Memory B cell (primary cell): ENCODE measurements around the gene RANBP9.
A peak's percentile ranks its signal among the peaks of the same experiment; 100 is the strongest.

Source experiments
- ATAC-seq: fragments of 150-1000 bp; cut with Tn5 transposase; 2 replicates; pipeline ENCODE4 v1.10.0; 2021; ENCODE audit warnings: low read depth, mild to moderate bottlenecking, moderate library complexity
- DNase-seq, 2 donors: peaks; one replicate each; pipeline ENCODE4 v3.0.0; 2022; ENCODE audit warnings: low spot score in 2 of 2
- H3K27ac Mint-ChIP-seq: one replicate; pipeline ENCODE4 v1.8.0; 2022; ENCODE audit warnings: mild to moderate bottlenecking, moderate library complexity, mixed read lengths
- H3K27me3 Mint-ChIP-seq: one replicate; pipeline ENCODE4 v1.8.0; 2022; ENCODE audit warnings: mixed read lengths
- H3K36me3 Mint-ChIP-seq: one replicate; pipeline ENCODE4 v1.8.0; 2022; ENCODE audit warnings: mild to moderate bottlenecking, mixed read lengths
- H3K4me1 Mint-ChIP-seq: one replicate; pipeline ENCODE4 v1.8.0; 2022; ENCODE audit warnings: mixed read lengths
- H3K4me3 Mint-ChIP-seq: one replicate; pipeline ENCODE4 v1.8.0; 2022; ENCODE audit warnings: mild to moderate bottlenecking, moderate library complexity, mixed read lengths
- H3K9me3 Mint-ChIP-seq: one replicate; pipeline ENCODE4 v1.8.0; 2022; ENCODE audit warnings: mixed read lengths

RANBP9 gene

DNA sequence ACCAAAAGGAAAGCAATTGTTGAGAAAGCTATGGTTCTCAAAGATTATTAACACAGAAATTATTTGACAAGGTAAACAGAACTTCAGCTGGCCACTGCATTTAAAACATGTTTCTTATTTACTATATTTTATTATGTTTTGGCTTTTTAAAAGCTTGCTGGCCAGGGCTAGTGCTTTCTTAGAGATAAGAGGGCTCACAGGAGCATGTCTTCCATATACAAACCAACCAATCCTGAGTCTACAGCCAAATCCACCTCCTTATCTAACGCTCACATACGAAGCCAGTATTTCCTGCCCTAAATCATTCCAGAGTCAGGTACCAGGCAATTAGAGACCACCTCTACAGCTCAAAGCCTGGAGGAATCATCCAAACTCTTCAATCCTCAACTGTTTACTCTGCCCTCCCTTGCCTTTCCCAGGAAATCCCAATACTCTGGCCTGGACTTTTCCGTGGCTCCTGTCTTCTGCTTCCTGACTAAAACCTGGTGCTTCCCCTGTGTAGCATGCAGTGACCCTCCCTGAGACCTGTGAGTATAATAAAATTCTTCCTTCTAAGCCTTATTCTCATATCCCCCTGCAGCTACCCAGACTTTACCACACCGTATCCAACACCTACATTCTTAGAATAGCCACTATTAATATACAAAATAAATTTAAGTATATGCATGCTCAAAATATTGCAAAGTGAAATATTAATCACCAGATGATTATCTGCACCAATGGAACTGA lies 33.2 kb downstream of the RANBP9 start:
- peaks cover 34% of the 10 kb centered on the region for H3K36me3 Mint-ChIP-seq
- DNase-seq (no peak), ATAC-seq (no peak)
- no peaks in the 10 kb centered on the region for H3K27me3 Mint-ChIP-seq
- no peak overlapping the region for H3K4me3 Mint-ChIP-seq
- peaks cover 14% of the 10 kb centered on the region for H3K9me3 Mint-ChIP-seq
- peak overlapping the region; percentile 32 for H3K27ac Mint-ChIP-seq
- H3K4me1 Mint-ChIP-seq: peaks cover 24% of the 10 kb centered on the region

GRCh38 chr6:13677878-13678254 lies 33.8 kb downstream of the RANBP9 start:
- Mint-ChIP-seq H3K4me3 (no peak overlapping the region), H3K4me1 (peaks cover 26% of the 10 kb centered on the region), H3K9me3 (peaks cover 14% of the 10 kb centered on the region), H3K27me3 (no peaks in the 10 kb centered on the region), H3K27ac (no peak overlapping the region), H3K36me3 (peaks cover 35% of the 10 kb centered on the region)
- ATAC-seq: no peak
- no peak for DNase-seq

DNA sequence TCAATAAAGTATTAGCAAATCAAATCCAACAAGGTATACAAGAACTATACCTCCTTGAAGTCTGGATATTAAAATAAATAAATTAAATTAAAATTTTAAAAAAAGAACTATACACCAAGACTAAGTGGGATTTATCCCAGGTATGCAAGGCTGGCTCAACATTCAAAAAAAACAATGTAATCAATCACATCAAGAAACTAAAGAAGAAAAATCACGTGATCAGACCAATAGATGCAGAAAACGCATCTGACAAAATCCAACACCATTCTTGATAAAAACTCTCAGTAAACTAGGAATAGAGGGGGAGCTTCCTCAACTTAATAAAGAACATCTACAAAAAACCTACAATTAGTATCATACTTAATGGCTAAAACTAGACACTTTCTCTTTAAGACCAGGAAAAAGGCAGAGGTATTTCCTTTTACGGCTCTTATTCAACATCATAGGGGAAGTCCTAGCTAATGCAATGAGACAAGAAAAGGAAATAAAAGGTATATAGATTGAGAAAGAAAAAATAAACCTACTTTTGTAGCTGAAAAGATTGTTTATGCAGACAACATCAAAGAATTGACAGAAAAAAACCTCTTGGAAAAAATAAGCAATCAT lies 35.0 kb downstream of the RANBP9 start:
- peaks cover 14% of the 10 kb centered on the region for H3K9me3 Mint-ChIP-seq
- no peak for DNase-seq
- peaks cover 37% of the 10 kb centered on the region for H3K36me3 Mint-ChIP-seq
- no peak overlapping the region for H3K27ac Mint-ChIP-seq
- no peaks in the 10 kb centered on the region for H3K27me3 Mint-ChIP-seq
- no peak overlapping the region for H3K4me3 Mint-ChIP-seq
- peaks cover 35% of the 10 kb centered on the region for H3K4me1 Mint-ChIP-seq
- ATAC-seq: no peak

GRCh38 chr6:13674533-13675190 lies 37.0 kb downstream of the RANBP9 start:
- no peaks in the 10 kb centered on the region for H3K27me3 Mint-ChIP-seq
- peak overlapping the region; percentile 20 for H3K27ac Mint-ChIP-seq
- no peak for DNase-seq
- no peak overlapping the region for H3K4me3 Mint-ChIP-seq
- H3K36me3 Mint-ChIP-seq: peaks cover 24% of the 10 kb centered on the region
- H3K4me1 Mint-ChIP-seq: peaks cover 27% of the 10 kb centered on the region
- H3K9me3 Mint-ChIP-seq: peaks cover 13% of the 10 kb centered on the region
- no peak for ATAC-seq

GRCh38 chr6:13673825-13674444 lies 37.7 kb downstream of the RANBP9 start:
- Mint-ChIP-seq H3K4me3 (no peak overlapping the region), H3K27ac (peak overlapping the region; percentile 14), H3K27me3 (no peaks in the 10 kb centered on the region), H3K36me3 (peaks cover 23% of the 10 kb centered on the region), H3K9me3 (peaks cover 13% of the 10 kb centered on the region), H3K4me1 (peaks cover 26% of the 10 kb centered on the region)
- no peak for ATAC-seq
- DNase-seq: no peak

DNA sequence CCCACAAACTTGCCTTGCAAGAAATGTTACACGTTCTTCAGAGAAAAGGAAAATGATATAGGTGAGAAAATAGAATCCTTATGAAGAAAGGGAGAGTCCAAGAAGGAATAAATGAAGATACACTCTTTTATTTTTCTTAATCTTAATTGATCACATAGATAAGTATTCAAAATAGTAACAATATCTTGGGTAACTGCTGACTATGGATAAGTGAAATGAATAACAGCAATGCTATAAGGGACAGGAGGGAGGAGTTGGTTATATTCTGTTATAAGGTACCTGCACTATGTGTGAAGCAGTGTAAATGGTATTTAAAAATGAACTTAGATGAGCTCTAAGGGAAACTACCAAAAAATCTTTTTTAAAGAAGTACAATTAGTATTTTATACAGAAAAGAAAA lies 38.3 kb downstream of the RANBP9 start:
- DNase-seq: no peak
- Mint-ChIP-seq H3K27ac (peak overlapping the region; percentile 14), H3K36me3 (peaks cover 19% of the 10 kb centered on the region), H3K4me1 (peaks cover 24% of the 10 kb centered on the region), H3K4me3 (no peak overlapping the region), H3K27me3 (no peaks in the 10 kb centered on the region), H3K9me3 (peaks cover 11% of the 10 kb centered on the region)
- no peak for ATAC-seq

- Mint-ChIP-seq H3K36me3 (peaks cover 17% of the 10 kb centered on the region), H3K27me3 (no peaks in the 10 kb centered on the region), H3K4me3 (no peak overlapping the region), H3K4me1 (peaks cover 24% of the 10 kb centered on the region), H3K27ac (peak overlapping the region; percentile 14), H3K9me3 (peaks cover 11% of the 10 kb centered on the region)
- DNase-seq (no peak), ATAC-seq (no peak)
These were observed 38.7 kb downstream of the RANBP9 start for GRCh38 chr6:13672904-13673303.

GRCh38 chr6:13671548-13672127 lies 40.0 kb downstream of the RANBP9 start:
- ATAC-seq: no peak

GRCh38 chr6:13669476-13669875 lies 42.2 kb downstream of the RANBP9 start:
- ATAC-seq (no peak), DNase-seq (no peak)
- H3K9me3 Mint-ChIP-seq: no peaks in the 10 kb centered on the region
- H3K27me3 Mint-ChIP-seq: no peaks in the 10 kb centered on the region
- H3K4me1 Mint-ChIP-seq: peaks cover 32% of the 10 kb centered on the region
- H3K4me3 Mint-ChIP-seq: no peak overlapping the region
- H3K27ac Mint-ChIP-seq: no peak overlapping the region
- peaks cover 6% of the 10 kb centered on the region for H3K36me3 Mint-ChIP-seq

More at GRCh38 chr6:13671548-13672127, 40.0 kb downstream of the RANBP9 start:
- H3K9me3 Mint-ChIP-seq: peaks cover 7% of the 10 kb centered on the region
- peaks cover 14% of the 10 kb centered on the region for H3K36me3 Mint-ChIP-seq
- no peak overlapping the region for H3K4me3 Mint-ChIP-seq
- no peak for DNase-seq
- no peaks in the 10 kb centered on the region for H3K27me3 Mint-ChIP-seq
- no peak overlapping the region for H3K27ac Mint-ChIP-seq
- peaks cover 27% of the 10 kb centered on the region for H3K4me1 Mint-ChIP-seq

DNA sequence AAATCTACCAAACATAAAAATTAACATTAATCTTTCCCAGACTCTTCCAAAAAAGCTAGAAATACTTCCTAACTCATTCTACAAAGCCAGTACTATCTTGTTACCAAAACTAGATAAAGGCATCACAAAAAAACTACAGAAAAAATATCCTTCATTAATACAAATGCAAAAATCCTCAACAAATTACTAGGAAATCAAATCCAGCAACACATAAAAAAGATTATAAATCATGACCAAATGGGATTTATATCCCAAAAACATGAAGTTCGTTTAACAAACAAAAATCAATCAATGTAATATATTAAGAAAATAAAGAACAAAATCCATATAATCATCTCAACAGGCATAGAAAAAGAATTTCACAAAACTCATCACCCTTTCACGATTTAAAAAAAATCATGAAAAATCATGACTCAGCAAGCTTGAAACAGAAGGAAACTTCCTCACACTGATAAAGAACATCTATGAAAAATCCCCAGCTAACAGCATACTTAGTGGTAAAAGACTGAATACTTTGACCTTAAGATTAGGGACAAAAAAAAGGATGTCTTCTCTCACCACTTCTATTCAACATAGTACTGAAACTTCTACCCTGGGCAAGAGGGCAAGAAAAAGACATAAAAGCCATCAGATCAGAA lies 43.2 kb downstream of the RANBP9 start:
- Mint-ChIP-seq H3K27me3 (no peaks in the 10 kb centered on the region), H3K27ac (no peak overlapping the region), H3K4me3 (no peak overlapping the region), H3K4me1 (peaks cover 40% of the 10 kb centered on the region), H3K36me3 (peaks cover 6% of the 10 kb centered on the region), H3K9me3 (no peaks in the 10 kb centered on the region)
- ATAC-seq: peak; percentile 29
- DNase-seq: no peak

- no peaks in the 10 kb centered on the region for H3K9me3 Mint-ChIP-seq
- H3K4me3 Mint-ChIP-seq: no peak overlapping the region
- peaks cover 38% of the 10 kb centered on the region for H3K4me1 Mint-ChIP-seq
- ATAC-seq (no peak), DNase-seq (no peak)
- H3K27me3 Mint-ChIP-seq: no peaks in the 10 kb centered on the region
- H3K36me3 Mint-ChIP-seq: peaks cover 2% of the 10 kb centered on the region
- H3K27ac Mint-ChIP-seq: no peak overlapping the region
These were observed 44.0 kb downstream of the RANBP9 start for GRCh38 chr6:13667655-13668054.

DNA sequence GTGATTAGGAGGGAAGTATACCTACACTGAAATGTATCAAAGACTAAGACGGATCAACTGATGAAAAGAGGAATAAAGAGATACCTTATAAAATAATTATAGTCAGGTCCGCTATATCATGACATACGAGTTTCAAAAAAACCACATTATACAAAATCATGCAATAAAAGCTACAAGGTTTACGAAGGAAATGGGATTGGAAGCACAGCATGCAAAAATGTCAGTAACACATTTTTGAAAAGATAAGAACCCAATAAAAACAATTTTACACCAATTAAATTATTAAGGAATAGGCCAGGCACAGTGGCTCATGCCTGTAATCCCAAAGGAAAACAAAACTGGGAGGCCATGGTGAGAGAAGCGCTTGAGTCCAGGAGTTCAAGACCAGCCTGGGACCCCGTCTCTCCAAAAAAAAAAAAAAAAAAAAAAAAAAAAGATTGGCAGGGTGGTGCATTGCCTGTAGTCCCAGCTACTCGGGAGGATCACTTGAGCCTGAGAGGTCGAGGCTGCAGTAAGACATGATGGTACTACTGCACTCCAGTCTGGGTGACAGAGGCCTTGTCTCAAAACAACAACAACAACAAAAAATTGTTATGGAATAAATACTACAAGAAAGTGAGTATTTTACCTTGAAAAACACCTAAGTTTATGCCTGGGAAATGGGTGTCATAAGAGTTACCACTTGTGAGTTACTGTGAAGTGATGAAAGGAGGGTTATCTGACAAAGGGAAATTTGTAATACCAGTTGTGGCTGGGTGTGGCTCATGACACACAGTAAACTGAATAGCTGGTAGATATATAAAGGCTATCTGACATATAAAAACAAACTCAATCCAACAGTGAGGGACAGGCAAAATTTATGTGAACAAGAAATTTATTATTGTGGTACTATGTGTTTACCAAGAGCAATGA lies 45.2 kb downstream of the RANBP9 start:
- Mint-ChIP-seq H3K4me3 (no peak overlapping the region), H3K27ac (no peak overlapping the region), H3K27me3 (no peaks in the 10 kb centered on the region), H3K4me1 (peaks cover 37% of the 10 kb centered on the region), H3K9me3 (no peaks in the 10 kb centered on the region), H3K36me3 (peaks cover 2% of the 10 kb centered on the region)
- no peak for ATAC-seq
- DNase-seq: no peak
